Amygdala (tissue), 56 donors: Measurements from ENCODE around the gene ERAL1.
"Not testable (repeated sequence)": the region's sequence is repeated elsewhere in the genome, so short reads cannot be mapped to it uniquely, and the experiment has no call there.

Experiments
- DNase-seq, 56 donors: peaks; one replicate each; lab custom pipeline; 2025; lab: John Stamatoyannopoulos, UW

Gene ERAL1

DNA sequence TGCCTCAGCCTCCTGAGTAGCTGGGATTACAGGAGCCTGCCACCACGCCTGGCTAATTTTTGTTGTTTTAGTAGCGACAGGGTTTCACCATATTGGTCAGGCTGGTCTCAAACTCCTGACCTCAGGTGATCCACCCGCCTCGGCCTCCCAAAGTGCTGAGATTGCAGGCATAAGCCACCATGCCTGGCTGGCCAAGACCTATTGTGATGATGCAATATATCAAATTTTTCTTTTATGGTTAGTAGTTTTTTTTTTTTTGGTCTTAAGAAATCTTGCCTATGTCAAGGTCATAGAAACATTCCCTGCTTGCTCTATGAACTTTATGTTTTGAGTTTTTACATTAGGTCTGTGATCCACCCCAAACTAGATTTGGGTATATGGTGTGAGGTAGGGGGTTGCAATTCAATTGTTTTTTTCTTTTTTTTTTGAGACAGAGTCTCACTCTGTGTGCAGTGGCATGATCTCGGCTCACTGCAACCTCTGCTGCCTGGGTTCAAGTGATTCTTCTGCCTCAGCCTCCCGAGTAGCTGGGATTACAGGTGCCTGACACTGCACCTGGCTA is 22.4 kb downstream of the ERAL1 start:
- DNase-seq = not testable (repeated sequence)

DNA sequence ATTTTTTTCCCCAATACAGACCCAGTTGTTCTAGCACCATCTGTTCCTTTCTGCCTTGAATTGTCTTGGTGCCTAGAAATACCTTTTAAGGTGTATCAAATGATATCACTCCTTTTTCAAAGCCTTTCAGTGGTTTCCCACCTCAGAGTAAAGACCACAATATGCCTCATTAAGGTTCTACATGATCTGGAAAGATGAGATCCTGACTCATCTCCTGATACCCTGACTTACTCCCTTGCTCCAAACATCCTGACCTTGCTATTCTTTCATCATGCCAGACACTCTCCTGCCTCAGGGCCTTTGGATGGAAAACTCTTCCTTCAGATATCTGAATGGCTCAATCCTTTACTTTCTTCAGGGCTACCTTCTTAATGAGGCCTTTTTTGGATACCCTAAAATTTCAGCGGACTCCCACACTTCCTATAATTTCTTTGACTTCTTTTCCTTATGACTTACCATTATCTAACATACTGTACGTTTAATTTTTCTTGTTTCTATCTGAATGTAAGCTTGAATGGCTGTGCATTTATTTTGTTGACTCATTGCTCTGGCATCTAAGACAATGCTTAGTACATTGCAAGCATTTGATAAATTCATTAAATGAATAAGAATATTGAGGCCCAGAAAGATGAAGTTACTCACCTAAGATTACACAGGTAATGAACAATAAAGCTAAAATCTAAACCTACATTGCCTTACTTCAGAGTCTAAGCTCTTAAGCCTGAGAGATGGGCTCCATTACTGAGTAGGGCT is 23.5 kb downstream of the ERAL1 start:
- no peak for DNase-seq

DNA sequence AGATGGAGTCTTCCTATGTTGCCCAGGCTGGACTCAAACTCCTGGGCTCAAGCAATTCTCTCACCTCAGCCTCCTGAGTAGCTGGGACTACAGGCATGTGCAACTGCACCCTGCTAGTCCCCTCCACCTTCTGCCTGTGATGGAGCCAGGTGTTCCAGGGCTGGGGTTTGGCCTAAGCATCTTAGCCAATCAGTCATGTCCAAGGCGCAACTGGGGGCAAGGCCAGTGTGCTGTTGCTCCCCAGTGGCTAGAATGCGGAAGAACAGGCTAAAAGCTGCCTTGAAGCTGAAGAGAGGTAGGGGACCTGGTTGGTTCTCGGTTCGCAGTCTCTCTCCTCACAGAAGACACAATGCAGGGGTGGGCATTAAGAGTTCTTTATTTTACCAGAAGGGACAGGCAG is 24.2 kb downstream of the ERAL1 start:
- peak in 7 of 56 donors; percentile 2 to 9 (median 4) for DNase-seq

DNA sequence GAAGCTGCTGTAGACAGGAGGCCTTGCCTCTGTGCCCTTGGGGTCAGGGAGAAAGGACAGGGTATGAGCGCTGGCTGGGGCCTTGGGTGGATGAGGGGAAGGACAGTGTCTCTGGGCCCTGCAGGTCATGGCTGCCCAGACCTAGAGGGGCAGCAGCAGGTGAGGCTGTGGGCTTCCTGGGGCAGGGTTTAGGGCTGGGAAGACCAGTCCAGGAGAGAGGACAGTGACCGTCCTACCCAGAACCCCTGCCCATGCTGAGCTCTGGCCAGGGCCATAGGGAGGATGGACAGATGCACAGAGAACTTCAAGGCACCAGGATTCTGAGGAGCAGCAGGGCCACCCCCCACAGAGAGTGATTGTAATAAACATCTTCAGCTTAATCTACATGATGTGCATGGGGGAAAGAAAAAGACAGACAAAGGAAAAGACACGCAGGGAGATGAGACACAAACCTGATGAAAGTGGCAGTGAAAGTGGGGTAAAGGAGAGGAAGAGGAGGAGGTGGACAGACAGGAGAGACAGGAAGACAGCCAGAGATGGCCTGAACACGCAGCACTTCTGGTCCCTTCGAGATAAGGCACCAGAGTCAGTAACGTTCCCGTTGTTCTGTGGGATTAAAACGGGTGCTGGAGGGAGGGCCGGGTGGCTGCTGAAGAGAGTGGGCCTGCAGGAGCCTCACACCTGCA is 25.2 kb downstream of the ERAL1 start:
- no peak for DNase-seq

DNA sequence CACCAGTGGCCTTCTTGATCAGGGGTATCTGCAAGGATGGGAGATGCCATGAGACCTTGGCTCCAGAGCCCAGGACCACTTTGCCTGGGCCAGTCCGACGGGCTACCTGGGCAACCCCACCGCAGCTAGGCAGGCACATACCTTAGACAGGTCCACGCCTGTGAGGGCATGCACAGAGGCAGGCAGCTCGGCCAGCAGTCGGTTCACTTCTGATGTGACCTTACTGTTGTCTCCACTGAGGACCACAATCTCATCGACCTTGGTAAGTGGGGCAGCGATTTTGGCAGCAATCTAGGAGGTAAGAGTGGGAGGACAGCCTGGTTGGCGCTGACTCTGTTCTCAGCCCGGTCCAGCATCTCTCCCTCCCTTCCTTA is 25.7 kb downstream of the ERAL1 start:
- no peak for DNase-seq

DNA sequence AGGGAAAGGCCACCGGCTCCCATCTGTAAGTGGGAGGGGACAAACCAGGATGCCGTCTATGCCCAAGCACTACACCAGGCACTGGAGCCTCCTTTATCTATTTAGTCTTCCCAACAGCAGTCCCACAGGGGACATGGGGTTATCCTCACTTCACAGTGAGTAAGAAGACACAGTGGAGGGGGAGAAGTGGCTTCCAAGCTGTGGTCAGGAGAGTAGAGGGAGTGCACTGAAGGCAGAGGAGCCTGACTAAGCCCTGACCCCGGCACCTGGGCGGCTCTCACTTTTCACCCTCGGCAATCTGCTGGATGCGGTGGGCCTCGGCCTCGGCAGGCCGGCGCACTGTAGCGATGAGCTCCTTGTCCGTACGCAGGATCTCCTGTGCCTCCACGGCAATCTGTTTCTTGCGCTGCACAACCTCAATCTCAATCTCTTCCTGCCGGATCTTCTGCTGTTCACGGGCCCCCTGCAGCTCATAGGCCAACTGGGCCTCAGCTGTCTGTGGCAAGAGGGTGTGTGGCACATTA is 26.8 kb downstream of the ERAL1 start:
- no peak for DNase-seq

DNA sequence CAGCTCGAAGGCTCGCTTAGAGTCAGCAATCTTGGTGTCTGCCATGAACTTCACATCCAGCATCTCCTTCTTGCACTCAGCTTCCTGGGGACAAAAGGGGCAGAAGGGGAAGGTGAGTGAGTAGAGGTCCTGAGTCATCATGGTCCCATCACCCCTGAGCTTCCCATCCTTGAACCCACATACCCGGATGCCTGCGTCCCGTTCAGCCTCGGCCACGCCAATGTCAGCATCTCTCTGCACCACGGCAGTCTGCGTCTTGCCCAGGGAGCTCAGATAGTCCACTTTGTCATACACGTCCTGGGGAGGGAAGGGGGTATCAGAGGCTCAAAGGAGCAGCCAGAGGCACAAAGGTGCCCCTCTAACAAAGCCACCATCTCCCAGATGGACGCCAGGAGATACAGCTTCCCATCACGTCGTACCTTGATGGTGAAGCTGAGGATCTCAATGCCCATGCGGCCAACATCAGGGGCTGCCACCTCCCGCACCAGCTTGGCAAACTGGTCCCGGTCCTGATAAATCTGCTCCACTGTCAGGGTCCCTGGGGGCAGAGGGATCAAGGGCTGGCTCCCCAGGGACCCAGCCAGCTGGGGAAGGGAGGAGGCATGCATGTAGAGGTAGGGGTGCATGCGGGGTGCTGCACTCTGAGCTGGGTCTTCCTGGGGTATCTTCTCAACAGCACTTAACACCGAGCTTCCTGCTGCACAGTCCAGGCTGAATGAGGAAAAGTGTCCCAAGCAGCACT is 27.5 kb downstream of the ERAL1 start:
- no peak for DNase-seq

DNA sequence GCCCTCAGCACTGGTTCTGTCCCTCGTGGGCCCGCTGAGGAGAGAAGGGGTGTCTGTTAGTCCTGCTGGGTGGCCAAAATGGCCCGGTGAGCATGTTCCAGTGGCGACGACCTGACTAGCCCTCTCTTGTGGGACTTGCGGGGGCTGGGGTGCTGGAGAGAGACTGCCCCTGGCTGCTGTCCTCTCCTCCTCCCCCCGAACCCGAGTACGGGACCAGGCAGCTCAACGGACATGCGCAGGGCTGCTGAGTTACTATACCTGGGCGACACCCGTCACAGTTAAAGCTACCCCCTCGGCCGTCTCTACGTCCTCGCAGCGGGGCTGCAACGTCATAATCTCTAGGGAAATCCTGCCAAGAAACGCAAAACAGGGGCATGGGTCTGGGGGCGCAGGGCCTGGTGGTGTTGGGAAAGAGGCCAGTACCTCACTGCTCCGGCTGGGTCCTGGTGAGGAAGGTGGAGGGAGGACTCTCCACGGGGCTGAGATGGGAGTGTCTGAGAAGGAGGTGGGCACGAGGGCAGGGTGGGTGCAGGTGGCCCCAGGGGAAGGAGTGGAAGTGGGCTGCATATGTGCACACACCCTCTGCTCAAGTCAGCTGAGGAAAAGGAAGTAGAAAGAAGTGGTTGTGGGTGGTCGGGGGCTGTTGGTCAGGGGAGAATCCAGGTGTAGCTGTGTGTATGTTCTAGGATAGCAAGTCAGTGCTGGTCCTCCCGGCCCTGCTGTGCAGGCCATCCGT is 29.3 kb downstream of the ERAL1 start:
- no peak for DNase-seq

DNA sequence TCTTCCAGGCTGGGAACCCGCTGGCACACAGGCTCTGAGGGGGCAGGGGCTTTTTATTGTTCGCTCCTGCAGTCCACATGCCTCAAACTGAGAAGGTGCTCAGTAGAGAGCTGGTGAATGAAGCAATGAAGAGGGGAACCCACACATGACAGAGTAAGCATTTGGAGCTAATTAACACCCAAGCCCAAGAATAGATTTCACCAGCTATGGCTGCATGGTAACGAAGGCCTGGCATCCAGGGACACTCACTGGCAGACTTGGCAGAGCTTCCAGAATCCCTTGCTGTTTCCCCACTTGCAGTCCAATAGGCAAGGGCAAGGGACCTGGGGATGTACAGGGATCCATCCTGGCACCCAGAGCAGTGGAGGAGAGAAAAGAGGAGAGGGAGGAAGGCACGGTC is 30.5 kb downstream of the ERAL1 start:
- peak in 15 of 56 donors; percentile 5 to 45 (median 18) for DNase-seq

DNA sequence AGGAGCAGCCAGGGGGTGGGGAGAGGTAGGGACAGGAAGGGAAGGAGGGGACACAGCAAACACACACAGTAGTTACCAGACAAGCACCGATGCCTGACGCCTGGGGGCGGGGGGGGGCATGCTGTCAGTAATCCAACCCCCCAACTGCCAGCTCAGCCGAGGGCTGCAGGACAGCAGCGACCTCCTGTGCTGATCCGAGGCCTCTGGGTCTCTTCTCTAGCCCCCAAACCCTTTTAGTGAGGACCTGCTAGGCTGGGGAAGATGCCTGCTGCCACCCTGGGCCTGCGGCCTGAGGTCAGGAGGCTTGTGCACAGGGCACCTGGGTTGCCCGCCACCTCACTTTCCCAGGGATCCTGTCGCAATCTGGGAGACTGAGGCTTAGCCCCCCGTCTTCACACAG is 31.1 kb downstream of the ERAL1 start:
- DNase-seq = no peak

DNA sequence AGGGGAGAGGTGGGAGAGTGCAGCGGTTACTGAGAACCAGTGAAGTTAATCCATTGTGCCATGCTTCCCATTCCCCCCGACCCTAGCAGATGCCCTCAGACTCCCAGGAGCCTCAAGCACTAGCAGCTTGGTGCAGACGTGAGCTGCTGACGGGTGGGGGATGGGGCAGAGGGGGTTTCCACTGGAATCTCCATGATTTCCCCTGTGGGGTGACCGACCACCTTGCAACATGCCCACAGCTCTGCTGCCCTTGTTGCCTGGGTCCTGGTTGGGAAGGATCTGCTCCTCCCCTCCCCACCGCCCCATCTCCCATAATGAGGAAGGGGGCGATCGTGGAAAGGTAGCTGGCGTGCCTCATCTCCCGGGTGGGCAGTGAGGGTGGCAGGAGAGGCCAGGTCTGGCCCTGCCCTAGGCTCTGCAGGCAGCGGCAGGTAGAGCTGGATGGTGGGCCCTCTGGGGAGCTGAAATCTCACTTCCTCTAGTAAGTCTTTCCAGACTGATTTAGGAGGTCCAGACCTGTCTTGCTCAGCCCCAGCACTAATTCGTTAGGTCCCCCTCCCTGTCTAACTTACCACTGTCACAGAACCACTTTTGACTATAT is 33.2 kb downstream of the ERAL1 start:
- no peak for DNase-seq

DNA sequence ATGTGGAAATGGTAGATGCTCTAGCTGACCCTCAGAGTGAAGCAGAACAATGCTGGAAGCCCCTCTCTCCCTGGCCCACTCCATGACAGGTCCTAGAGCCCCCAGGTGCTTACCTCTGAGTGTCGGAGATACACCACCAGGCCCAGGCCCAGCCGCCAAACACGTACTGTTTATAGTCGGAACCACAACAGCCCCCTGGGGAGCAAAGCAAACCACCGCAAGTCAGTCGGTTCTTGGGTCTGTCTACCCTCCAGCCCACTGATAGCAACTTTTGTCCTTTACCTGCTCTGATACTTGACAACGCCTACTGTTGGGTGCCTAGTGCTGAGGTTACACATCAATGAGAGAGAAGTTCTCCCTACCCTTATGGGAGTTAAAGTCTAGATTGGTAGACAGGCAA is 34.0 kb downstream of the ERAL1 start:
- DNase-seq = no peak

DNA sequence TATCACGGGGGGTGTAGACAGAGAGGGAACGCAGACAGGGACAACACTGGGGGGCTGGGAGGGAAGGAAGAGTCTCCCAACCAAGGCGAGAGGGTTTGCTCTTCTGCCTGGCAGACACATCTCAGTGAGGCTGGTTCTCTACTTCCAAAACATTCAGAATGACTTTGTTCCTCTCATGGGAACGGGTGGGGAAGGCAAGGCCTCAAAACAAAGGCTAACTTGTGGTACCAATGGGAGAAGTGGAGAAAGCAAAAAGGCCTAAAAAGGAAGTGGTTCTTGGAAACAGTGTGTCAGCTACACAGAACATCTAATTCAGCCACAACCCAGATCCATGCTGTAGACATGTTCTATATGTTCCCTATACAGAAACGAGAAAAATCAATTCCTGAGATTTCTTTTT is 35.2 kb downstream of the ERAL1 start:
- no peak for DNase-seq

DNA sequence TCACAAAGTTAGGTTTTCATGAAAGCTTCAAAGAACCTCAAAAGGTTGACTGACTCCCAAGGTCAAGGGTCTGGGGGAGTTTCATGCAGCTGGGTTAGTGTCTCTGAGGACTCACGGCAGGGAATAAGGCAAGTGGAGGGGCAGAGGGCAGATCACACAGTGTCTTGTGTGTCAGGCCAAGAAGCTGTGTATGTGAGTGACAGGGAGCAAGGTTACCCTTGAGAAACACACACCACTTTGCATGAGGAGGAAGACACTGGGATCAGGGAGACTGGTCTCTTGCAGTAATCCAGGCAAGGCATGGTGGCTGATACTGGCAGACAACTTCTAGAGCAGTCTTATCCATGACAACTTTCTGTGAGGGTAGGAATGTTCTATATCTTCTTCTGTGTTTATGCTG is 36.4 kb downstream of the ERAL1 start:
- no peak for DNase-seq

DNA sequence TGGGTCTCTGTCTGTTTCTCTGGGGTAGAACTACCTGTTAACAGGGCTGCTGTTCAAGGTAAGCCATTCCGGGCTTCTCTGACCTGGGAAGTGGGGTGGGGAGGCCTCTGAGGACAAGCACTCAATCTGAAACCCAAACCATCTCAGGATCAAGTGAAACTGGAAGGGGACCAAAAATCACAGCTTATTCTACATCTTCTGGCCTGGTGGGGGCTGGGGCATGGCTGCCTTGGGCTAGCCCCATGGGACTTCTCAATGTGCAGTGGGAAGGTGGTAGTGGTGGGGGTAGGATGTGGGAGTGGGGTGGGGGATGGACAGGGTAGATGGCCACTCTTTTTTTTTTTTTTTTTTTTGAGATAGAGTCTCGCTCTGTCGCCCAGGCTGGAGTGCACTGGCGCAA is 37.2 kb downstream of the ERAL1 start:
- no peak for DNase-seq

DNA sequence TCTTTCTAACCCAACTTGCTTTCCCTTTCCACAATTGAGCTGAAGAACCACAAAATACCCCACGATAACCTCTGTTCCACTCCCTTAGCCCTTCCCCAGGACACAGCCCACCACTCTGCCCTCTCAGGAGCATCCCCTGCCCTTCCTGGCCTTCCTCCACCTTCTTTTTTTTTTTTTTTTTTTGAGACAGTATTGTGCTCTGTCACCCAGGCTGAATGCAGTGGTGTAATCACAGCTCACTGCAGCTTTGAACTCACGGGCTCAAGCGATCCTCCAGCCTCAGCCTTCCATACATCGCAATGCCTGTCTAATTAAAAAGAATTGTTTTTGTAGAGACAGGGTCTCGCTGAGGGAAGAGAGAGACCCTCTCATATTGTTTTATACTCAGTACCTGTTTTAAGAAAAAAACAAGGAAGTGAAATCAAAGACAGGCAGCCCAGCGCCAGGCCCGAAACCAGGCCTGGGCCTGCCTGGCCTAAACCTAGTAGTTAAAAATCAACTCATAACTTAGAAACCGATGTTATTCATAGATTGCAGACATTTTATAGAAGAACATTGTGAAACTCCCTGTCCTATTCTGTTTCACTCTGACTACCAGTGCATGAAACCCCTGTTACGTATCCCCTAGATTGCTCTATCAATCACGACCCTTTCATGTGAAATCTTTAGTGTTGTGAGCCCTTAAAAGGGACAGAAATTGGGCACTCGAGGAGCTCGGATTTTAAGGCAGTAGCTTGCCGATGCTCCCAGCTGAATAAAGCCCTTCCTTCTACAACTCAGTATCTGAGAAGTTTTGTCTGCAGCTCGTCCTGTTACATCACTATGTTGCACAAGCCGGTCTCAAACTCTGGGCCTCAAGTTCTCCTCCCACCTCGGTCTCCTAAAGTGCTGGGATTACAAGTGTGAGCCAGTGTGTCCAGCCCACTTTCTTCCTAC is 38.7 kb downstream of the ERAL1 start:
- DNase-seq = not testable (repeated sequence)

DNA sequence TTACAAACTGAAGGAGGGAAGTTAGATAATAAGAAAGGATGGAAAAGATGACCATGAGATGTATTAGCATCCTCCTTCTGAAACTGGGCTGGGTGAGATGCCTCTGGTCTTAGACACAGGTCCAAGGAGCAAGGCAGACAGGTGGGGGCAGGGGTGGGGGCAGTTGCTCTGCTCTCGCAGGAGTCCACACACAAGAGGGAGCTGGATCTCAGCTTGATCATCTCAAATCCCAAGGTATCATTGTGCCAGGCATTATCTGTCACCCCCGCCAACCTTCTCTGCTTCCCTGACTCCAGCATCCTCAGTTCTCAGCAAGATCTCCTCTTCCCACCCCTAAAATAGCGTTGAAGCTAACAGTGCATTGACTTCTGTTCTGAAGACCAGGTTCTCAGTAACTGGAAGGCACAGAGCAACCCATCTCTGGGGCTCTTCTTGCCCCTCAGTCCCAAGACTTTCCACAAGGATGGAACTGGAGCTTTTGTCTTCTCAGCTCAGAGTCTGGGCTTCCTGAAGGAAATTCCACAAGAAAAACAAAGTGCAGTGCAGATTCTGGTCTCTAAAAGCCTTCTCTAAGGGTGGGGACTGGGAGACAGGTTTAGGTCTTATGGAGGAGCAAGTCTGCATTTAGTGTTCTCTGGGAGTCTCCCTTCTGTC is 41.1 kb downstream of the ERAL1 start:
- DNase-seq = no peak

DNA sequence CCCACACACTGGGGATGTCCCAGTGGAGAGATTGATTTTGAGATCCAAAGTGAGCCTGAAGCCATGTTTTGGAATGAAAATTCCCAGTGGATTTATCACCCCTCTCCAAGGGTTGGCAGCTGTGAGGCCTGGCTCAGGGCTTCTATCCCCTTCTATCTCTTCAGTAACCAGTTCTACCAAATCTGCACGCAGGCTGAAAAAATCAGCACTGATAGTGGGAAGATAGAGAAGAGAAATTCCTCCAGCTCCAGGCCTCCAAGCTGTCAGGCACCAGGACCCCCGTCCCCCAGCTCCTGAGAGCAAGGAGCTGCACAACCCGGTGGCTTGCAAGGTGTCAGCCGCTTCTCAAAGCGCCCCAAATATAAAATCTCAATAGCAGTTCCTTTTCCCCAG is 41.7 kb downstream of the ERAL1 start:
- DNase-seq = peak in 1 of 56 donors; percentile 17
